ENCODE results near the gene RCVRN. TPM values are rescaled to one million over a fixed set of nuclear protein-coding genes. Genes with fewer than 3 reads are reported as not detected.
A peak's percentile ranks its signal among the peaks of the same experiment; 100 is the strongest.

Gene RCVRN
- total RNA-seq, 1 donor from 2014 or later, result not detected

- no peaks in the 10 kb centered on the region for H3K4me1 ChIP-seq
- H3K9me3 ChIP-seq, result no peaks in the 10 kb centered on the region
- H3K36me3 ChIP-seq, result no peaks in the 10 kb centered on the region
- H3K27me3 ChIP-seq, result no peaks in the 10 kb centered on the region
- TF ChIP-seq, protein P1, sequence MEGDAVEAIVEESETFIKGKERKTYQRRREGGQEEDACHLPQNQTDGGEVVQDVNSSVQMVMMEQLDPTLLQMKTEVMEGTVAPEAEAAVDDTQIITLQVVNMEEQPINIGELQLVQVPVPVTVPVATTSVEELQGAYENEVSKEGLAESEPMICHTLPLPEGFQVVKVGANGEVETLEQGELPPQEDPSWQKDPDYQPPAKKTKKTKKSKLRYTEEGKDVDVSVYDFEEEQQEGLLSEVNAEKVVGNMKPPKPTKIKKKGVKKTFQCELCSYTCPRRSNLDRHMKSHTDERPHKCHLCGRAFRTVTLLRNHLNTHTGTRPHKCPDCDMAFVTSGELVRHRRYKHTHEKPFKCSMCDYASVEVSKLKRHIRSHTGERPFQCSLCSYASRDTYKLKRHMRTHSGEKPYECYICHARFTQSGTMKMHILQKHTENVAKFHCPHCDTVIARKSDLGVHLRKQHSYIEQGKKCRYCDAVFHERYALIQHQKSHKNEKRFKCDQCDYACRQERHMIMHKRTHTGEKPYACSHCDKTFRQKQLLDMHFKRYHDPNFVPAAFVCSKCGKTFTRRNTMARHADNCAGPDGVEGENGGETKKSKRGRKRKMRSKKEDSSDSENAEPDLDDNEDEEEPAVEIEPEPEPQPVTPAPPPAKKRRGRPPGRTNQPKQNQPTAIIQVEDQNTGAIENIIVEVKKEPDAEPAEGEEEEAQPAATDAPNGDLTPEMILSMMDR (IDR thresholded peaks at IDR 0.05), result no peak
- intact Hi-C loops (cut with DNase I), result no loop called here
- no peak for DNase-seq (ENCODE audit: low spot score in 2 of 2)
- H3K4me3 ChIP-seq, result no peak overlapping the region
- H3K27ac ChIP-seq, result no peak overlapping the region
Observed at GRCh38 chr17:9929871-9930270, 24.8 kb upstream of the RCVRN start.

DNA sequence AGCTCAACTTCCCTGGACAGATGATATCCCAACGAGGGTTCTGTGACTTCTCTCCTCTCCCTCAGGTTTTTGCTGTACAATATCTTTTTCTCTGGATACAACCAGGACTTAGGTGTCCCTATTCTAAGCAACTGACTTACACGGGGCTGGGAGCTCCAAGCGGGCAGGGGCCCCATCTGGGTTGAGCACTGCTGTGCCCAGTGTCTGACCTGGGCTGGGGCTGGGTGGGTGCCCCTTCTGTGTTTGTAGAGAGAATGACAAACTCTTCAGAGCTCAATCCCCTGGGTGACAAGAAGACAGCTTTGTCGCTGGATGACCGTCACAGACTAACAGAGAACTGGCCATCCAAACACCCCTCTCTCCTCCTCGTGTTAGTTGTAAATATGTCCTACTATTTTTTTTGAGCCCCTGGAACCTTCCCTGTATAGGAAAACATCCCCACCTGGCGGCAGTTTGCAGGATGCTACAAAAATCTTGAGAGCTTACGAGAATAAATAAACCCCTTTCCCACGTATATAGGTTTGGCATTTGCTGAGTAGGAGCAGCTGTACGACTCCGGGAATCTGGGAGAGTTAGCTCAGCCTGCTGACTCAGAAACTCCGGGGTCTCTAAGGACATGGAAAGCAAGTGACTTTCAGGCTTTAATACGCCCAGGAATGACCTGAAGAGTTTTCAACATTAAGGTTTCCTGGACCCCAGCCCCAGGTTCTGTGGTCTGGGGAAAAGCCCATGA lies 23.7 kb upstream of the RCVRN start:
- Histone ChIP-seq H3K4me3 (no peak overlapping the region), H3K9me3 (no peaks in the 10 kb centered on the region), H3K27ac (no peak overlapping the region), H3K4me1 (no peaks in the 10 kb centered on the region), H3K27me3 (no peaks in the 10 kb centered on the region), H3K36me3 (no peaks in the 10 kb centered on the region)
- no peak for DNase-seq (ENCODE audit: low spot score in 2 of 2)
- intact Hi-C loops (cut with DNase I), result no loop called here
- TF ChIP-seq, protein P1 (IDR thresholded peaks at IDR 0.05), result peak in 1 of 3 experiments; percentile 11

DNA sequence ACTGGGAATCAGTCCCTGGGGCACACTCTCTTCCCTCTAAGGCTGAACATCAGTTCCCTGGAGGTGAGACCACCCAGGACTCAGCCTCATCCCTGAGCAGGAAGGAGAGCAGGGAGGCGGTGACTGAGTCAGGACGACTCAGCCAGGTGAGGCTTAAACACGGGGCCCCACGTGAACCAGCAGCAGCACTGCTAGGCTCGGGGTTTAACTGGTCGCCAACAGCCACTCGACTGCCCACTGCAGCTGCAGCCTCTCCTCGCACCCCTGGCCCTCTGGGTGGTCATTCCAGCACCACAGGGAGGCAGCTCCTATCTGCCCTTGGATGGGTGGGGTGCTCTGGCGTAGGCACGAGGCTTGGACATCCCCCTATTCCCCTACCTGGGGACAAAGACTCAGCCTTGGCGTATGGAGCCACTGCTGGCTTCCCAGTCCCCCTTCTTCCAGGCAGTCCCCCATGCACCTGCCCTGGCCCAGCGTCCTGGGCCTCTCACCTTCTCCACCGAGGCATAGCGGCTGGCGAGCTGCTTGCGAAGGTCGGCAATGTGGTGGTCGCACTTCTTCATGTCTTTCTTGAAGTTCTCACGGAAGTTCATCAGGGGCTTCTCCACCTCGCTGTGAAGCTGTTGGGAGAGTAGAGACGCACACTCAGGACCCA lies 21.2 kb upstream of the RCVRN start:
- TF ChIP-seq, protein P1 (IDR thresholded peaks at IDR 0.05), result no peak
- H3K4me1 ChIP-seq, result no peaks in the 10 kb centered on the region
- H3K4me3 ChIP-seq, result no peak overlapping the region
- no peak overlapping the region for H3K27ac ChIP-seq
- no peaks in the 10 kb centered on the region for H3K36me3 ChIP-seq
- H3K9me3 ChIP-seq, result no peaks in the 10 kb centered on the region
- intact Hi-C loops (cut with DNase I), result no loop called here
- no peaks in the 10 kb centered on the region for H3K27me3 ChIP-seq
- no peak for DNase-seq (ENCODE audit: low spot score in 2 of 2)

- Histone ChIP-seq H3K9me3 (no peaks in the 10 kb centered on the region), H3K27ac (no peak overlapping the region), H3K36me3 (no peaks in the 10 kb centered on the region), H3K4me1 (no peaks in the 10 kb centered on the region), H3K27me3 (no peaks in the 10 kb centered on the region), H3K4me3 (no peak overlapping the region)
- intact Hi-C loops (cut with DNase I), result no loop called here
- no peak for DNase-seq (ENCODE audit: low spot score in 2 of 2)
- TF ChIP-seq, protein P1 (IDR thresholded peaks at IDR 0.05), result no peak
Observed at GRCh38 chr17:9925457-9925856, 20.4 kb upstream of the RCVRN start.

- no peak overlapping the region for H3K27ac ChIP-seq
- no peaks in the 10 kb centered on the region for H3K9me3 ChIP-seq
- H3K27me3 ChIP-seq, result no peaks in the 10 kb centered on the region
- no peaks in the 10 kb centered on the region for H3K4me1 ChIP-seq
- DNase-seq (ENCODE audit: low spot score in 2 of 2), result no peak
- intact Hi-C loops (cut with DNase I), result loop anchor here (1.0 kb wide), 1 partner anchor 694 kb away; no protein-coding TSS in a partner anchor
- TF ChIP-seq, protein P1 (IDR thresholded peaks at IDR 0.05), result peak; percentile 76 to 86 (median 81)
- H3K4me3 ChIP-seq, result no peak overlapping the region
- H3K36me3 ChIP-seq, result no peaks in the 10 kb centered on the region
Observed at GRCh38 chr17:9924735-9925191, 19.7 kb upstream of the RCVRN start.
